AG09319 (cell line): Measurements from ENCODE around the gene CEMIP.

Source experiments
- DNase-seq: peaks from one replicate; pipeline ENCODE4 v3.0.0-alpha.2; 2010; ENCODE audit warnings: low read depth; ENCODE audit errors: extremely low read depth
- CTCF ChIP-seq: IDR thresholded peaks from 2 replicates; pipeline ENCODE4 v1.5.1; 2011; ENCODE audit warnings: low read depth, mild to moderate bottlenecking, inconsistent platforms, low read length, moderate library complexity

Gene CEMIP

GRCh38 chr15:80735344-80735743 lies 43.8 kb upstream of the CEMIP start:
- TF ChIP-seq CTCF: no peak
- no peak for DNase-seq

DNA sequence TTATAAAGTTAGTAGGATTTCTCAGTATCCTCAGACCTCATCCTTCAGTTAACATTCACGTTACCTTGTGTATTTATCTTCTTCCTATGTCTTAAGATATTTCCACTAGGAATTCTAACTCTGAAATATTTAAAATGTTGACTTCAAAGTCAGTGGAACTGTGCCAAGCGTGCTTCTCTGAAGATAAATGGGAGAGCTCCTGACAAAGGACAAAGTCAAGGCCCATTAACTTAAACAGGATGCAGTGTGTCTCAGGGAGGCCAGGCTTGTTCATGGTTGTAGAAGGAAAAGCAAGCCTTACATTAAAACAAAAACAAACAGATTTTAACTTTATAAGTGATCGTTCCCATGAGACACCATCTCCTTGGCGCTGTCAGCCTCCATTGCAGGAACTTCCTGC lies 42.6 kb upstream of the CEMIP start:
- no peak for TF ChIP-seq CTCF
- DNase-seq: no peak

DNA sequence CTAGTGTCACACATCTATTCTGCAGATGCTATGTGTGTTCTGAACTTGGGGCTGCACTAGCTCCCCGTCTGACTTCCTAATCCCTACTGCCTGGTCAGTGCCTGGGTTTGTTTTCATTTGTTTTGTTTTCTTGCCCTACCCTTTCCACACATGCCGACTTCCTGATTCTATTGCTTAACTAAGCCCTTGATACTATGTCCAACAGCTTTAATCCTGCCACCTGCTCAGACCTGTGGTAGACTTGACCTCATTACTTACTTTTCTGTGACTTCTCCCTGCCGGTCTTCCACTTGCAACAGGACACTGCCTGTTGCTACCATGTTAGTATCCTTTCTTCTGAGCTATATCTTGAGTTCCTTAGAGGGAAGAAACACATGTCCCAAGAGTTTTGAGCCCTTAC lies 39.3 kb upstream of the CEMIP start:
- no peak for DNase-seq
- no peak for TF ChIP-seq CTCF

DNA sequence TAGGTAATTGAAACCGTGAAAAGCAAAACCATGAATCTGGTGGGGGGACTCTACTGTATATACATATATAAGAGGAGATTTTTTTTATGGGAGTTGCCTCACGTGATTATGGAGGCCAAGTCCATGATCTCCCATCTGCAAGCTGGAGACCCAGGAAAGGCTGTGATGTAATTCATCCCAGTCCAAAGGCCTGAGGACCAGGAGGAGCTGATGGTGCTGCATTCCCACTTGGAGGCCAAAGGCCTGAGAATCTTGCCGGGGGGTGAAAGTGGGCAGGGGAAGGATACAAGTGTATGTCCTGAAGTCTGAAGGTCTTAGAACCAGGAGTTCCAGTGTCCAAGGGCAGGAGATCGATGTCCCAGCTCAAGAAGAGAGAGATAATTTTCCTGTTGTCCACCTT lies 37.1 kb upstream of the CEMIP start:
- TF ChIP-seq CTCF: no peak
- DNase-seq: no peak

- no peak for TF ChIP-seq CTCF
- DNase-seq: no peak
Observed at GRCh38 chr15:80743189-80743833, 35.9 kb upstream of the CEMIP start.

DNA sequence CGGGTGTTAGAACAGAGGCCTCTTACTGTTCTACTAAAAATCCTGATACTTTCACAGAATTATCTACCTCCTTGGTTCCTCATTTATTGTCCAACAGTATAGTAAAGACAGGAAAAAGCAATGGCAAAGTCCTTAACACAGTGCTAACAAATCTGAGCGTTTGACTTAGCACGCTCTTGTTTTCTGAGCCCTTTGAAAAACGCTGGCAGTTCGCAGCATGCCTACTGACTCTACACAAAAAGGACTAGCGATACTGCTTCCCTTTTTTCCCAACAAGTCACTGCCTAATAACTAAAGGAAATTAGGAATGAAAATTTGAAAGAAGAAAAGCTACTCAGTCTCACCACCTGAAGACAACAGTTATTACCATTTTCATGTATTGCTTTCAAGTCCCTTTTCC lies 34.8 kb upstream of the CEMIP start:
- no peak for DNase-seq
- TF ChIP-seq CTCF: no peak

DNA sequence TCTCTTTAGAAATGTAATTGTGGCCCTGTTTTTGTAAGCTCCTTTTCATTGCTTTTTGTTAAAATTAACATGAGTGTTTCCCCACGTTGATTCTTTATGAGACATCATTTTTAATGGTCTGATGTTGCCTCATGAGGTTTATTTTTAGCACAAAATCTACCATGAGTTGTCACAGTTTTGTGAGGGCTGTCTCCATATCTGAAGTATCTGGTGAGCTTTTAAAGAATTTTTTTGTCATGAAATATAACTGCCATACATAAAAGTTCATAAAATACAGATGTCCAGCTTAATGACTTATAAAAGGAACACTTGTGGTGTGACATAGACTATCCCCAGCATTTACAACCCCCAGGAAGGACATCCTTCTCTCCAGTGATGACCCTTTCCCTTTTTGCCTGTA lies 34.3 kb upstream of the CEMIP start:
- no peak for TF ChIP-seq CTCF
- DNase-seq: no peak
